ENCODE data around the gene BTBD9.

BTBD9 gene

DNA sequence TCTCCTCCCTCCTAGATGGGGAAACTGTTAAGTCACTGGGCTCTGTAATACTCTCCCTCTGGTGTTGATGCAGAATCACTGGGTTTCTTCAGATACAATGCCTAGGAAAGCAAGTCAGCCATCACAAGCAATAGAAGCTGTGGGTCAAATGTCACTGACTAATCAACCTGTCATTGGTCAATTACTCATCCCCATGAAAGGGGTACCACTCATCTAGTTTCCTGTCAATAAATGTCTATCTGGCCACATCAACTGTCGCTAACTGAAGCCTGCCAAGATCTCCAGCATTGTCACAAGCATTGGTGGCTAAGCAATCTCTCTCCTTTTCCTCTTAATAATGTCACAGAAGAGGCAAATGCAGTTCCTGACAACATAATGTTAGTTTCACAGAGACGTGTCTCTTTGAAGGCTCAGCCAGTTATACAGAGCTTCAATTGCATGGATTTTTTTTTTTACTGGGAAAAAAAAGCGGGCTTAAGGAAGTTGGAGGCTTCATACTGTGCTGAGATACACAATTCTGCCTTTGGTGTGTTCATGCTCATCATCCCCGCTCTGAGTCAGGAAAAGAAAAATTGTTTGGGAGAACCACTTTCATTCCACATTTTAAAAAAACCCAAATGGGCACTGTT lies 355.9 kb downstream of the BTBD9 start:
- peak; percentile 2 for DNase-seq (ENCODE audit: low spot score)

- no peak for DNase-seq (ENCODE audit: low spot score)
Measured at GRCh38 chr6:38282911-38283310, 356.8 kb downstream of the BTBD9 start.

DNA sequence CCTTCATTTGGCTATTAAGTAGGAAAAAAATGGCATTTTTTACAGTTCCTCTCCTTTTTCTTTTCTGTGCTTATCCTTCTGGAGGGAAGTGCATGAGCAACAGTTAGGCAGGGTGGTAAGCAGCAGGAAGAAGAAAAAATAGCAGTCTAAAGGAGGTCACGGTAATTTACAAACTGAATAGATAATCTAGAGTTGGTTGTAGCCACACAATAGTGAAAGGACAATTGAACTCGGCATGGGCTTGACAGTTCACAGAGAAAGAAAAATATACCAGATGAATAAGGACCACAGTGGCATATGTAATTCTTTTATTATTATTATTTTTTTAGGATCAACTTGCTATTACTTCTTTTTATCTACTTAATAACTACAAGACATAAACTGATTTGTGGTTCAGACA lies 358.6 kb downstream of the BTBD9 start:
- DNase-seq (ENCODE audit: low spot score): no peak

DNA sequence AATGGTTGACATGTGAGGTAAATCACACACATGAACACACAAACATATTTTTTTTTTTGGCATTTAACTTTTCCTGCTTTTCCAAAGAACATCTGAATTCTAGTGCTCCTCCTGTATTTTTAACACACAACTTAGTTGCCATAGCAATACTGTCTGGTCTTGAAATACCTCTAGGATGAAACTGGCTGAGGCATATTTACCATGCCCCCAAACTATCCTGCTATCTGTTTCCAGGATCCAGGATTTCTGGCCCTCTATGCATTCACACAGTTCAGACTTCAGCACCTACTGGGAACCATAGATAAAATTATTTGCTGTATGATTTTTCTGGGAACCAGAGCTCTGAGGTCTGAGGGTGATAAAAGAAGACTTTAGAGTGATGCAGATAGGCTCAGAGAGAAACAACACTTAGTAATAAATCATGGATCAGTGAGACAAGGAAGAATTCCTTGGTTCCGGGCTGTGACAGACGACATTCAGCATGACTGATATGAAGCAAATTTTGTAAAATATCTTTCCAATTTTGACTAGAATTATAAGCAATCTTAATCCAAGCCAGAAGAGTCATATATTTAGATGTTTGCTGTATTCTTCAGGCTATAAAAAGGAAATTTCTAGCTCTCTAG lies 359.7 kb downstream of the BTBD9 start:
- DNase-seq (ENCODE audit: low spot score): no peak

- DNase-seq (ENCODE audit: low spot score): no peak
Measured at GRCh38 chr6:38279423-38279822, 360.3 kb downstream of the BTBD9 start.

- DNase-seq (ENCODE audit: low spot score): no peak
Measured at GRCh38 chr6:38273325-38273724, 366.4 kb downstream of the BTBD9 start.

GRCh38 chr6:38272222-38272621 lies 367.5 kb downstream of the BTBD9 start:
- no peak for DNase-seq (ENCODE audit: low spot score)

DNA sequence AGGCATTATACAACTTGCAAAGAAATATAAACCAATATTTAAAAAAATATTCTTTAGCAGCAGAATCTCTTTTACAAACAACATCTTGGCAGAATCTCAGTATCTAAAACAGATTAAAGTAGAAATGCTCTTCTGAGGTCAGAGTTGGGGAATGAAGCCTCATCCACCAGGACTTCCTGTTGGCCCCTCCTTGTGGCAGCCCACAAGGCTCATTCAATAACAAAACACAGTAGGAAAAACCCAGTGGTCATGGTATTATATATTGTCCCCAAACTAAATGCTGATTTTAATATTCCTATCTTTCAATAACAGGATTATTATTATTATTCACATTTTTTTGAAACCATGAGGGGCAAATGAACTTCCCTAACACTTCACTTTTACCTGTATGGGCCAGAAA lies 368.6 kb downstream of the BTBD9 start:
- no peak for DNase-seq (ENCODE audit: low spot score)

GRCh38 chr6:38270367-38270766 lies 369.4 kb downstream of the BTBD9 start:
- no peak for DNase-seq (ENCODE audit: low spot score)

- DNase-seq (ENCODE audit: low spot score): no peak
Measured at GRCh38 chr6:38269461-38270172, 370.1 kb downstream of the BTBD9 start.

DNA sequence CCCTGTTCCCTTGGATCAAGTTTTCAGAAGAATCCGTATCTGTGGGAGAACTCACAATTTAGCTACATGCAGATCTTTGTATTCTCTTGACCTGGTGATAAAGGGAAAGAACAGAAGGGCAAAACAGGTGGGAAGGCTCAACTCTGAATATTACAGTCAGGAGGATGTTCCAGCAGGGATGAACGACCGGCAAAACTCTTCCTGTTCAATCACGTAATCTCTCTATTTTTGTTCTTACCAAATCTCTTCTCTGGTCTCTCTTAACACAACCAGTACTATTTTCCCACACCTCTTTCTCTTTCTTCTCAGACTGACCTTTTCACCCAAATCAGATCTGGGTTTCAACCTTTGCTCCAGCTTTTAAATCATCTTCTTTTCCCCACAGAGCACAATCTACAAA lies 371.4 kb downstream of the BTBD9 start:
- DNase-seq (ENCODE audit: low spot score): no peak

DNA sequence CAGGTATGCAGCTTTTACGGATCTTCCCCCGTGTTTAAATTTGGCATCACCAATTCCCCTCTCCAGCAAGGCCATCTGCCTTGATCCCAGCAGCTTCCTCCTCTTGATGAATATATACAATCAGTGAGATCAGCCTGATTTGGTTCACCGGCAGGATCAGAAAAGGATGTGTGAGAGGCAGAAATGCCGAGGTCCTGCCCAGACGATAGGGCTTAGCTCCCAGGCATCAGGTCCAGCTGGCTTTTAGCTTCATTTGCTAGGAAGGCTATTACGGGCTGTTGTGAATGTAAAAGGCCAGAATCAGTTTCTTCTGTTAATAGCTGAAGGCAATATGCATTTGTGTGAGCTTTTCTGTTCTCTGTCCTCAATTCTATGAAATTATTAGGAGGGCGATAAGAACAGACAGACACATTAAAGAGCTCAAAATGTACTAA lies 372.8 kb downstream of the BTBD9 start:
- DNase-seq (ENCODE audit: low spot score): no peak

DNA sequence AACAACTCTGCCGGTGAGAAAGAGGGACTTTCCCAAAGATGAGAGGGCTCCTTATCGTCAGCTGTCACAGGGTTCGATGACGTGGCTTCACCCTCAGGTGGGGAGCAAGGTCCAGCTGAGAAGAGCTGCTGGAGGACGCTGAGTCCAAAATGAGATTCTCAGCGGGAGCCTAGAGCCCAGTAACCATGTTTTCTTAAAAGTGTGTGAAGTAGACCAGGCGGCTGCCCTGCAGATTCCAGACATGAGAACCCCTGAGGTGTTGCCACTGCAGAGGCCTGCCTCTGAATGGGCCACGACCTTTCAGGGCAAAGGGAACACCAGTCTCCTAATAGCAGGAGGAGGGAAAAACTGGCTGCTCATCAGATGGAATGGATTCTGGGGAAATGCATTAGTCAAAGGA lies 375.1 kb downstream of the BTBD9 start:
- DNase-seq (ENCODE audit: low spot score): no peak

- DNase-seq (ENCODE audit: low spot score): no peak
Measured at GRCh38 chr6:38262609-38263008, 377.1 kb downstream of the BTBD9 start.

- no peak for DNase-seq (ENCODE audit: low spot score)
Measured at GRCh38 chr6:38262026-38262425, 377.7 kb downstream of the BTBD9 start.

DNA sequence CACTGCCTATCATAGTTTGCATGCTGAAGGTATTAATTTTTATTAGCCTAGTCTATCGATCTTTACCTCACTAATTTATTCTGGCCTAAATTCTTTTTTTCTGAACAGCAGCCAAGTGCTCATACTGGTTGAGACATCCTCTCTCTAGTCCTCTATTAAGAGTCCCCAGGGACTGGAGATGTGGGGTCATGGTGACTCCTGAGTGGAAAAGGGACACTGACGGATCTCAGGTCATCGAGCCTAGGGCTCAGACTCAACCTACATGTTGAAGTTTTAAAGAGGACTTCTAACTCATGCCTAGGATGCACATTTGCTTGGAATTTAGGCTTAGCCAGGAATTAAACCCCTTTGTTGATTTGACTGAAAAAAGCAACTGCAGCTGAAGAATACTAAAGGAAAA lies 378.1 kb downstream of the BTBD9 start:
- no peak for DNase-seq (ENCODE audit: low spot score)

GRCh38 chr6:38259736-38260135 lies 380.0 kb downstream of the BTBD9 start:
- DNase-seq (ENCODE audit: low spot score): no peak

- no peak for DNase-seq (ENCODE audit: low spot score)
Measured at GRCh38 chr6:38248500-38249234, 391.1 kb downstream of the BTBD9 start.

GRCh38 chr6:38245295-38245694 lies 394.4 kb downstream of the BTBD9 start:
- no peak for DNase-seq (ENCODE audit: low spot score)

- no peak for DNase-seq (ENCODE audit: low spot score)
Measured at GRCh38 chr6:38244869-38245268, 394.9 kb downstream of the BTBD9 start.

GRCh38 chr6:38241200-38241871 lies 398.4 kb downstream of the BTBD9 start:
- no peak for DNase-seq (ENCODE audit: low spot score)
